GM23338 (cell line): Measurements from ENCODE around the gene SLC43A2. TPM values are rescaled to one million over a fixed set of nuclear protein-coding genes. Genes with fewer than 3 reads are reported as not detected.

Experiments
- ATAC-seq: fragments of 200-7000 bp; cut with Tn5 transposase; 3 replicates; pipeline ENCODE4 v1.9.1; 2020
- DNase-seq: peaks from one replicate; pipeline ENCODE4 v3.0.0-alpha.2; 2015; ENCODE audit warnings: low spot score
- H2AFZ ChIP-seq: fragments of 200-600 bp; sonication (generic); 2 replicates; pipeline ENCODE4 v1.8.0; 2016; ENCODE audit warnings: antibody characterized with exemption, mild to moderate bottlenecking, moderate library complexity
- H3F3A ChIP-seq: fragments of 200-600 bp; sonication (generic); replicated peaks from 2 replicates; pipeline ENCODE4 v1.8.0; 2017; ENCODE audit warnings: antibody characterized with exemption, mixed run types, low read depth
- H3K27ac ChIP-seq: fragments of 200-600 bp; sonication (generic); 2 replicates; pipeline ENCODE4 v1.6.1; 2016; ENCODE audit warnings: low read depth
- H3K27me3 ChIP-seq: fragments of 200-600 bp; sonication (generic); 2 replicates; pipeline ENCODE4 v1.8.0; 2016; ENCODE audit warnings: mild to moderate bottlenecking, mixed run types, moderate library complexity; ENCODE audit not compliant: insufficient read depth
- H3K36me3 ChIP-seq: fragments of 200-600 bp; sonication (generic); 2 replicates; pipeline ENCODE4 v1.8.0; 2016; ENCODE audit warnings: mild to moderate bottlenecking; ENCODE audit not compliant: insufficient read depth
- H3K4me1 ChIP-seq: fragments of 200-600 bp; sonication (generic); 2 replicates; pipeline ENCODE4 v1.8.0; 2016; ENCODE audit warnings: mild to moderate bottlenecking, moderate library complexity; ENCODE audit not compliant: insufficient read depth
- H3K4me2 ChIP-seq: fragments of 200-600 bp; sonication (generic); 2 replicates; pipeline ENCODE4 v1.7.1; 2017; ENCODE audit warnings: mixed run types
- H3K4me3 ChIP-seq: fragments of 200-600 bp; sonication (generic); 2 replicates; pipeline ENCODE4 v1.6.1; 2016; ENCODE audit warnings: mixed run types
- H3K79me2 ChIP-seq: fragments of 200-600 bp; sonication (generic); replicated peaks from 2 replicates; pipeline ENCODE4 v1.8.0; 2017; ENCODE audit warnings: mild to moderate bottlenecking; ENCODE audit not compliant: insufficient read depth
- H3K9me2 ChIP-seq: fragments of 200-600 bp; sonication (generic); 2 replicates; pipeline ENCODE4 v1.8.0; 2017; ENCODE audit not compliant: insufficient read depth
- H4K20me1 ChIP-seq: fragments of 200-600 bp; sonication (generic); replicated peaks from 2 replicates; pipeline ENCODE4 v1.8.0; 2017; ENCODE audit warnings: mild to moderate bottlenecking; ENCODE audit not compliant: insufficient read depth
- H3K27ac Mint-ChIP-seq: 2 replicates; pipeline ENCODE4 v1.8.0; 2020; ENCODE audit warnings: inconsistent platforms, mild to moderate bottlenecking, moderate library complexity, mixed read lengths
- H3K27me3 Mint-ChIP-seq: 3 replicates; pipeline ENCODE4 v1.8.0; 2022; ENCODE audit warnings: low read depth, mild to moderate bottlenecking, moderate library complexity, mixed read lengths, inconsistent platforms; ENCODE audit not compliant: insufficient read depth, poor library complexity
- H3K36me3 Mint-ChIP-seq: 3 replicates; pipeline ENCODE4 v1.8.0; 2021; ENCODE audit warnings: low read depth, mild to moderate bottlenecking, inconsistent platforms, moderate library complexity, mixed read lengths
- H3K4me1 Mint-ChIP-seq: 3 replicates; pipeline ENCODE4 v1.8.0; 2020; ENCODE audit warnings: mild to moderate bottlenecking, inconsistent platforms, mixed read lengths
- H3K4me3 Mint-ChIP-seq: 3 replicates; pipeline ENCODE4 v1.8.0; 2021; ENCODE audit warnings: moderate library complexity, mild to moderate bottlenecking, inconsistent platforms, mixed read lengths
- H3K9me3 Mint-ChIP-seq: 3 replicates; pipeline ENCODE4 v1.8.0; 2020; ENCODE audit warnings: moderate library complexity, mild to moderate bottlenecking, inconsistent platforms, mixed read lengths
- CREB1 ChIP-seq: fragments of 250-450 bp; sonication (Bioruptor Pico); IDR thresholded peaks from 2 replicates; pipeline ENCODE4 v1.5.0; 2020; ENCODE audit warnings: low read depth, mild to moderate bottlenecking, moderate library complexity
- EZH2 ChIP-seq: fragments of 200-600 bp; sonication (generic); IDR thresholded peaks from one replicate; pipeline ENCODE4 v1.8.0; 2017; ENCODE audit warnings: antibody characterized with exemption, mild to moderate bottlenecking, low read depth; ENCODE audit not compliant: unreplicated experiment
- EZH2phosphoT487 ChIP-seq: fragments of 200-600 bp; sonication (generic); IDR thresholded peaks from one replicate; pipeline ENCODE4 v1.8.1; 2018; ENCODE audit warnings: antibody characterized with exemption; ENCODE audit not compliant: unreplicated experiment
- JUNB ChIP-seq: IDR thresholded peaks from one replicate; pipeline ENCODE4 v1.6.1; 2016; ENCODE audit warnings: antibody characterized with exemption; ENCODE audit not compliant: unreplicated experiment
- NANOG ChIP-seq: IDR thresholded peaks from 2 replicates; pipeline ENCODE4 v1.6.1; 2016; ENCODE audit warnings: antibody characterized with exemption, borderline replicate concordance
- POLR2AphosphoS5 ChIP-seq: IDR thresholded peaks from 2 replicates; pipeline ENCODE4 v1.6.1; 2016; ENCODE audit warnings: antibody characterized with exemption, low read depth
- STAT1 ChIP-seq: IDR thresholded peaks from one replicate; pipeline ENCODE4 v1.6.1; 2016; ENCODE audit warnings: antibody characterized with exemption; ENCODE audit not compliant: unreplicated experiment
- ZNF114 ChIP-seq: fragments of 250-450 bp; sonication (Bioruptor Pico); IDR thresholded peaks from 2 replicates; pipeline ENCODE4 v1.5.0; 2020; ENCODE audit warnings: mild to moderate bottlenecking, moderate library complexity
- ZNF331 ChIP-seq: fragments of 250-450 bp; sonication (Bioruptor Pico); IDR thresholded peaks from 2 replicates; pipeline ENCODE4 v1.5.0; 2020; ENCODE audit warnings: low read depth, mild to moderate bottlenecking, moderate library complexity
- polyA plus RNA-seq: library from polyadenylated mRNA; unstranded; fragments of >200 nt; fragmentation: Nextera tagmentation; extraction: Ambion mirVana; gene quantifications from 2 replicates; pipeline ENCODE4 v1.2.1, GENCODE V29; 2016
- total RNA-seq: library from RNA; depleted of rRNA; stranded (reverse); fragments of >200 nt; shearing (Covaris generic); gene quantifications from 2 replicates; pipeline ENCODE4 v1.2.3, GENCODE V29; 2014
- TF ChIP-seq, protein P1 (sequence below): IDR thresholded peaks from 2 replicates; pipeline ENCODE4 v1.6.1; 2016; ENCODE audit warnings: antibody characterized with exemption
- TF ChIP-seq, protein P2 (sequence below): fragments of 250-450 bp; sonication (Bioruptor Pico); IDR thresholded peaks from 2 replicates; pipeline ENCODE4 v1.5.0; 2020; ENCODE audit warnings: mild to moderate bottlenecking, moderate library complexity
- TF ChIP-seq, protein P3 (sequence below), 2 experiments: fragments of 200-600 bp in 1 of 2; sonication (generic) in 1 of 2; conservative IDR thresholded peaks; 2 replicates each; pipeline versions ENCODE4 v1.5.1 to v1.6.1; 2016 to 2017; ENCODE audit warnings: antibody characterized with exemption in 2 of 2, low read depth in 2 of 2, mild to moderate bottlenecking in 2 of 2, moderate library complexity in 1 of 2
- TF ChIP-seq, protein P4 (sequence below): IDR thresholded peaks from one replicate; pipeline ENCODE4 v1.6.1; 2018; ENCODE audit warnings: antibody characterized with exemption; ENCODE audit not compliant: unreplicated experiment

SLC43A2 gene
- total and polyA plus RNA-seq, 2 experiments from 2014 or later, result 2.2 to 9.8 TPM

DNA sequence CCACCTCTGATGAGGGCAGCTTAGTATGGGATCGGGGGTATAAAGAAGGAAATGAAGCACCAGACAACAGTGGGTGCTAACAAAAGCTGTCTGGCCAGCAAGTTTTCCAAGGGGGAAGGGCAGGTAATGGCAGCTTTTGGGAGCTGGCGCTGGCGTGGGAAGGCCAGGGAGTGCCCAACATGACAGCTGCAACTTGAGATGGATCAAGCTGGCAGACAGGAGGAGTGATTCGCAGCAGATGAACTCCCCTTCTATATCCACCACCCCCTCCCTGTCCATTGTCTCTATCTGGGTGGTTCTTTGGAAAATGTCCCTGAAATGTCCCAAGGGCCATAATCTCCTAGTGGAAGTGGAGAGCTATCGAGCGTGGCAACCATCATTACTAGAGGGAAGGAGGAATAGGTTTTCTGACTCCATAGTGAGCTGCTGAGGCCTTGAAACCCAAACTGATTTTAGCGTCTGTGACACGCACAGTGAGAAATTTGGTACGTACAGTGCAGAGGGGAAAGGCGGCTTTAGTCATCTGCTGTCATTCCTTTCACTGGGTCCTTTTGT, 107.5 kb downstream of the SLC43A2 start:
- H3K27ac ChIP-seq, result no peak overlapping the region
- peaks cover 5% of the 10 kb centered on the region; the same call in 1 of the 2 replicates for H4K20me1 ChIP-seq
- no peak for DNase-seq
- Mint-ChIP-seq H3K27ac (no peak overlapping the region), H3K9me3 (no peaks in the 10 kb centered on the region), H3K4me1 (peaks cover 3% of the 10 kb centered on the region; the same call in 1 of the 3 replicates), H3K4me3 (no peak overlapping the region), H3K27me3 (peaks cover 2% of the 10 kb centered on the region), H3K36me3 (peaks cover 13% of the 10 kb centered on the region; the same call in 2 of the 3 replicates)
- H3K36me3 ChIP-seq, result no peaks in the 10 kb centered on the region; the same call in 1 of the 2 replicates
- H2AFZ ChIP-seq, result no peak overlapping the region
- no peak overlapping the region for H3K4me2 ChIP-seq
- ATAC-seq, result no peak
- TF ChIP-seq, protein P1, sequence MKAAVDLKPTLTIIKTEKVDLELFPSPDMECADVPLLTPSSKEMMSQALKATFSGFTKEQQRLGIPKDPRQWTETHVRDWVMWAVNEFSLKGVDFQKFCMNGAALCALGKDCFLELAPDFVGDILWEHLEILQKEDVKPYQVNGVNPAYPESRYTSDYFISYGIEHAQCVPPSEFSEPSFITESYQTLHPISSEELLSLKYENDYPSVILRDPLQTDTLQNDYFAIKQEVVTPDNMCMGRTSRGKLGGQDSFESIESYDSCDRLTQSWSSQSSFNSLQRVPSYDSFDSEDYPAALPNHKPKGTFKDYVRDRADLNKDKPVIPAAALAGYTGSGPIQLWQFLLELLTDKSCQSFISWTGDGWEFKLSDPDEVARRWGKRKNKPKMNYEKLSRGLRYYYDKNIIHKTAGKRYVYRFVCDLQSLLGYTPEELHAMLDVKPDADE, result no peak
- no peak for TF ChIP-seq ZNF114 (CRISPR knock-in tag)
- TF ChIP-seq NANOG, result no peak
- TF ChIP-seq, protein P2, sequence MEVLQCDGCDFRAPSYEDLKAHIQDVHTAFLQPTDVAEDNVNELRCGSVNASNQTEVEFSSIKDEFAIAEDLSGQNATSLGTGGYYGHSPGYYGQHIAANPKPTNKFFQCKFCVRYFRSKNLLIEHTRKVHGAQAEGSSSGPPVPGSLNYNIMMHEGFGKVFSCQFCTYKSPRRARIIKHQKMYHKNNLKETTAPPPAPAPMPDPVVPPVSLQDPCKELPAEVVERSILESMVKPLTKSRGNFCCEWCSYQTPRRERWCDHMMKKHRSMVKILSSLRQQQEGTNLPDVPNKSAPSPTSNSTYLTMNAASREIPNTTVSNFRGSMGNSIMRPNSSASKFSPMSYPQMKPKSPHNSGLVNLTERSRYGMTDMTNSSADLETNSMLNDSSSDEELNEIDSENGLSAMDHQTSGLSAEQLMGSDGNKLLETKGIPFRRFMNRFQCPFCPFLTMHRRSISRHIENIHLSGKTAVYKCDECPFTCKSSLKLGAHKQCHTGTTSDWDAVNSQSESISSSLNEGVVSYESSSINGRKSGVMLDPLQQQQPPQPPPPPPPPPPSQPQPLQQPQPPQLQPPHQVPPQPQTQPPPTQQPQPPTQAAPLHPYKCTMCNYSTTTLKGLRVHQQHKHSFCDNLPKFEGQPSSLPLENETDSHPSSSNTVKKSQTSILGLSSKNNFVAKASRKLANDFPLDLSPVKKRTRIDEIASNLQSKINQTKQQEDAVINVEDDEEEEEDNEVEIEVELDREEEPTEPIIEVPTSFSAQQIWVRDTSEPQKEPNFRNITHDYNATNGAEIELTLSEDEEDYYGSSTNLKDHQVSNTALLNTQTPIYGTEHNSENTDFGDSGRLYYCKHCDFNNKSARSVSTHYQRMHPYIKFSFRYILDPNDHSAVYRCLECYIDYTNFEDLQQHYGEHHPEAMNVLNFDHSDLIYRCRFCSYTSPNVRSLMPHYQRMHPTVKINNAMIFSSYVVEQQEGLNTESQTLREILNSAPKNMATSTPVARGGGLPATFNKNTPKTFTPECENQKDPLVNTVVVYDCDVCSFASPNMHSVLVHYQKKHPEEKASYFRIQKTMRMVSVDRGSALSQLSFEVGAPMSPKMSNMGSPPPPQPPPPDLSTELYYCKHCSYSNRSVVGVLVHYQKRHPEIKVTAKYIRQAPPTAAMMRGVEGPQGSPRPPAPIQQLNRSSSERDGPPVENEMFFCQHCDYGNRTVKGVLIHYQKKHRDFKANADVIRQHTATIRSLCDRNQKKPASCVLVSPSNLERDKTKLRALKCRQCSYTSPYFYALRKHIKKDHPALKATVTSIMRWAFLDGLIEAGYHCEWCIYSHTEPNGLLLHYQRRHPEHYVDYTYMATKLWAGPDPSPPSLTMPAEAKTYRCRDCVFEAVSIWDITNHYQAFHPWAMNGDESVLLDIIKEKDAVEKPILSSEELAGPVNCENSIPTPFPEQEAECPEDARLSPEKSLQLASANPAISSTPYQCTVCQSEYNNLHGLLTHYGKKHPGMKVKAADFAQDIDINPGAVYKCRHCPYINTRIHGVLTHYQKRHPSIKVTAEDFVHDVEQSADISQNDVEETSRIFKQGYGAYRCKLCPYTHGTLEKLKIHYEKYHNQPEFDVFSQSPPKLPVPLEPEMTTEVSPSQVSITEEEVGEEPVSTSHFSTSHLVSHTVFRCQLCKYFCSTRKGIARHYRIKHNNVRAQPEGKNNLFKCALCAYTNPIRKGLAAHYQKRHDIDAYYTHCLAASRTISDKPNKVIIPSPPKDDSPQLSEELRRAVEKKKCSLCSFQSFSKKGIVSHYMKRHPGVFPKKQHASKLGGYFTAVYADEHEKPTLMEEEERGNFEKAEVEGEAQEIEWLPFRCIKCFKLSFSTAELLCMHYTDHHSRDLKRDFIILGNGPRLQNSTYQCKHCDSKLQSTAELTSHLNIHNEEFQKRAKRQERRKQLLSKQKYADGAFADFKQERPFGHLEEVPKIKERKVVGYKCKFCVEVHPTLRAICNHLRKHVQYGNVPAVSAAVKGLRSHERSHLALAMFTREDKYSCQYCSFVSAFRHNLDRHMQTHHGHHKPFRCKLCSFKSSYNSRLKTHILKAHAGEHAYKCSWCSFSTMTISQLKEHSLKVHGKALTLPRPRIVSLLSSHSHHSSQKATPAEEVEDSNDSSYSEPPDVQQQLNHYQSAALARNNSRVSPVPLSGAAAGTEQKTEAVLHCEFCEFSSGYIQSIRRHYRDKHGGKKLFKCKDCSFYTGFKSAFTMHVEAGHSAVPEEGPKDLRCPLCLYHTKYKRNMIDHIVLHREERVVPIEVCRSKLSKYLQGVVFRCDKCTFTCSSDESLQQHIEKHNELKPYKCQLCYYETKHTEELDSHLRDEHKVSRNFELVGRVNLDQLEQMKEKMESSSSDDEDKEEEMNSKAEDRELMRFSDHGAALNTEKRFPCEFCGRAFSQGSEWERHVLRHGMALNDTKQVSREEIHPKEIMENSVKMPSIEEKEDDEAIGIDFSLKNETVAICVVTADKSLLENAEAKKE (CRISPR knock-in tag), result no peak
- no peak for TF ChIP-seq ZNF331 (CRISPR knock-in tag)
- no peak for TF ChIP-seq JUNB
- TF ChIP-seq CREB1, result no peak
- no peak for TF ChIP-seq EZH2phosphoT487
- TF ChIP-seq, protein P3, sequence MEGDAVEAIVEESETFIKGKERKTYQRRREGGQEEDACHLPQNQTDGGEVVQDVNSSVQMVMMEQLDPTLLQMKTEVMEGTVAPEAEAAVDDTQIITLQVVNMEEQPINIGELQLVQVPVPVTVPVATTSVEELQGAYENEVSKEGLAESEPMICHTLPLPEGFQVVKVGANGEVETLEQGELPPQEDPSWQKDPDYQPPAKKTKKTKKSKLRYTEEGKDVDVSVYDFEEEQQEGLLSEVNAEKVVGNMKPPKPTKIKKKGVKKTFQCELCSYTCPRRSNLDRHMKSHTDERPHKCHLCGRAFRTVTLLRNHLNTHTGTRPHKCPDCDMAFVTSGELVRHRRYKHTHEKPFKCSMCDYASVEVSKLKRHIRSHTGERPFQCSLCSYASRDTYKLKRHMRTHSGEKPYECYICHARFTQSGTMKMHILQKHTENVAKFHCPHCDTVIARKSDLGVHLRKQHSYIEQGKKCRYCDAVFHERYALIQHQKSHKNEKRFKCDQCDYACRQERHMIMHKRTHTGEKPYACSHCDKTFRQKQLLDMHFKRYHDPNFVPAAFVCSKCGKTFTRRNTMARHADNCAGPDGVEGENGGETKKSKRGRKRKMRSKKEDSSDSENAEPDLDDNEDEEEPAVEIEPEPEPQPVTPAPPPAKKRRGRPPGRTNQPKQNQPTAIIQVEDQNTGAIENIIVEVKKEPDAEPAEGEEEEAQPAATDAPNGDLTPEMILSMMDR (conservative IDR thresholded peaks at IDR 0.05; ENCODE audit: low read depth in 2 of 2), result no peak
- TF ChIP-seq POLR2AphosphoS5, result no peak
- TF ChIP-seq STAT1, result no peak
- TF ChIP-seq EZH2, result no peak
- TF ChIP-seq, protein P4, sequence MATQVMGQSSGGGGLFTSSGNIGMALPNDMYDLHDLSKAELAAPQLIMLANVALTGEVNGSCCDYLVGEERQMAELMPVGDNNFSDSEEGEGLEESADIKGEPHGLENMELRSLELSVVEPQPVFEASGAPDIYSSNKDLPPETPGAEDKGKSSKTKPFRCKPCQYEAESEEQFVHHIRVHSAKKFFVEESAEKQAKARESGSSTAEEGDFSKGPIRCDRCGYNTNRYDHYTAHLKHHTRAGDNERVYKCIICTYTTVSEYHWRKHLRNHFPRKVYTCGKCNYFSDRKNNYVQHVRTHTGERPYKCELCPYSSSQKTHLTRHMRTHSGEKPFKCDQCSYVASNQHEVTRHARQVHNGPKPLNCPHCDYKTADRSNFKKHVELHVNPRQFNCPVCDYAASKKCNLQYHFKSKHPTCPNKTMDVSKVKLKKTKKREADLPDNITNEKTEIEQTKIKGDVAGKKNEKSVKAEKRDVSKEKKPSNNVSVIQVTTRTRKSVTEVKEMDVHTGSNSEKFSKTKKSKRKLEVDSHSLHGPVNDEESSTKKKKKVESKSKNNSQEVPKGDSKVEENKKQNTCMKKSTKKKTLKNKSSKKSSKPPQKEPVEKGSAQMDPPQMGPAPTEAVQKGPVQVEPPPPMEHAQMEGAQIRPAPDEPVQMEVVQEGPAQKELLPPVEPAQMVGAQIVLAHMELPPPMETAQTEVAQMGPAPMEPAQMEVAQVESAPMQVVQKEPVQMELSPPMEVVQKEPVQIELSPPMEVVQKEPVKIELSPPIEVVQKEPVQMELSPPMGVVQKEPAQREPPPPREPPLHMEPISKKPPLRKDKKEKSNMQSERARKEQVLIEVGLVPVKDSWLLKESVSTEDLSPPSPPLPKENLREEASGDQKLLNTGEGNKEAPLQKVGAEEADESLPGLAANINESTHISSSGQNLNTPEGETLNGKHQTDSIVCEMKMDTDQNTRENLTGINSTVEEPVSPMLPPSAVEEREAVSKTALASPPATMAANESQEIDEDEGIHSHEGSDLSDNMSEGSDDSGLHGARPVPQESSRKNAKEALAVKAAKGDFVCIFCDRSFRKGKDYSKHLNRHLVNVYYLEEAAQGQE, result no peak
- peaks cover 10% of the 10 kb centered on the region for H3K79me2 ChIP-seq
- H3K9me2 ChIP-seq, result no peaks in the 10 kb centered on the region
- H3K27me3 ChIP-seq, result no peaks in the 10 kb centered on the region
- peaks cover 3% of the 10 kb centered on the region; the same call in 1 of the 2 replicates for H3K4me1 ChIP-seq
- H3F3A ChIP-seq, result peaks cover 10% of the 10 kb centered on the region; the same call in 1 of the 2 replicates
- H3K4me3 ChIP-seq, result no peak overlapping the region
